Measurements from ENCODE around the gene CD3E. TPM values are rescaled to one million over a fixed set of nuclear protein-coding genes. Genes with fewer than 3 reads are reported as not detected.

The CD3E gene
- total RNA-seq, 1 experiment from 2014 or later: 0.39 TPM

- no peaks in the 10 kb centered on the region for H3K9me3 Mint-ChIP-seq (ENCODE audit: unreplicated experiment)
- peaks cover 62% of the 10 kb centered on the region for H3K36me3 Mint-ChIP-seq (ENCODE audit: insufficient read depth, unreplicated experiment)
- H3K4me1 Mint-ChIP-seq (ENCODE audit: low read depth, unreplicated experiment): peaks cover 5% of the 10 kb centered on the region
- Histone ChIP-seq H3K9me3 (no peaks in the 10 kb centered on the region), H3K4me3 (ENCODE audit: low read depth, low read length) (no peak overlapping the region), H3K27me3 (replicated peaks; ENCODE audit: control insufficient read depth, insufficient read depth, low read length) (no peaks in the 10 kb centered on the region), H3K4me1 (peaks cover 15% of the 10 kb centered on the region; the same call in 1 of the 2 replicates), H3K36me3 (ENCODE audit: control insufficient read depth, insufficient read depth, low read length) (peaks cover 31% of the 10 kb centered on the region)
- intact Hi-C loops (cut with micrococcal nuclease; ENCODE audit: unreplicated experiment): no loop called here
- no peak for TF ChIP-seq CTCF (IDR thresholded peaks at IDR 0.05; ENCODE audit: insufficient read depth in 1 of 2, low read depth in 1 of 2, low read length in 1 of 2, severe bottlenecking in 1 of 2, unreplicated experiment in 1 of 2)
- no peak overlapping the region for H3K4me3 Mint-ChIP-seq (ENCODE audit: unreplicated experiment)
- ChIA-PET POLR2A (no interaction called here), CTCF (interaction anchor here (0.6 to 1.2 kb wide), 3 partner anchors 30 to 62 kb away, joined by 3 read pairs; no protein-coding TSS in a partner anchor)
- no TSS peak for BruUV-seq (replicated peaks)
- H3K27me3 Mint-ChIP-seq (ENCODE audit: insufficient read depth, unreplicated experiment): no peaks in the 10 kb centered on the region
- H3K27ac Mint-ChIP-seq (ENCODE audit: unreplicated experiment): no peak overlapping the region
- DNase-seq: no peak
Observed at GRCh38 chr11:118260353-118260752, 44.2 kb upstream of the CD3E start.

GRCh38 chr11:118263112-118263511 is 41.4 kb upstream of the CD3E start:
- peaks cover 27% of the 10 kb centered on the region for H3K36me3 ChIP-seq (ENCODE audit: control insufficient read depth, insufficient read depth, low read length)
- no TSS peak for BruUV-seq (replicated peaks)
- intact Hi-C loops (cut with micrococcal nuclease; ENCODE audit: unreplicated experiment): no loop called here
- Mint-ChIP-seq H3K27ac (ENCODE audit: unreplicated experiment) (peak overlapping the region; percentile 96), H3K36me3 (ENCODE audit: insufficient read depth, unreplicated experiment) (peaks cover 44% of the 10 kb centered on the region), H3K4me3 (ENCODE audit: unreplicated experiment) (peak overlapping the region; percentile 91), H3K9me3 (ENCODE audit: unreplicated experiment) (no peaks in the 10 kb centered on the region), H3K27me3 (ENCODE audit: insufficient read depth, unreplicated experiment) (no peaks in the 10 kb centered on the region), H3K4me1 (ENCODE audit: low read depth, unreplicated experiment) (peaks cover 15% of the 10 kb centered on the region)
- TF ChIP-seq CTCF (IDR thresholded peaks at IDR 0.05; ENCODE audit: insufficient read depth in 1 of 2, low read depth in 1 of 2, low read length in 1 of 2, severe bottlenecking in 1 of 2, unreplicated experiment in 1 of 2): no peak
- POLR2A ChIA-PET: interaction anchor here (2.4 kb wide), 1 partner anchor 11 kb away, joined by 24 read pairs; the partner anchor contains the start of gene MPZL3
- peaks cover 23% of the 10 kb centered on the region; the same call in 1 of the 2 replicates for H3K4me1 ChIP-seq
- no peaks in the 10 kb centered on the region for H3K9me3 ChIP-seq
- no peak for DNase-seq
- H3K4me3 ChIP-seq (ENCODE audit: low read depth, low read length): peak overlapping the region; percentile 83
- no peaks in the 10 kb centered on the region for H3K27me3 ChIP-seq (replicated peaks; ENCODE audit: control insufficient read depth, insufficient read depth, low read length)
- CTCF ChIA-PET: interaction anchor here (1.3 to 3.0 kb wide), 5 partner anchors 11 to 65 kb away, joined by 4 to 34 read pairs (median 9); partner anchors contain the start of gene MPZL3

GRCh38 chr11:118263695-118264568 is 40.6 kb upstream of the CD3E start, which contains the start of gene MPZL2:
Gene MPZL2 (minus strand): TSS chr11:118264297. CDS start chr11:118264153, 144 bp downstream.
- TSS peak; percentile 47 for BruUV-seq (replicated peaks)
- CTCF ChIA-PET: interaction anchor here (0.6 to 3.0 kb wide), 21 partner anchors 11 to 113 kb away, joined by 3 to 34 read pairs (median 4); partner anchors contain the start of genes MPZL3 and UBE4A
- Histone ChIP-seq H3K4me1 (peaks cover 23% of the 10 kb centered on the region; the same call in 1 of the 2 replicates), H3K4me3 (ENCODE audit: low read depth, low read length) (peak within 1 kb of the TSS; percentile 83), H3K27me3 (replicated peaks; ENCODE audit: control insufficient read depth, insufficient read depth, low read length) (no peaks in the 10 kb centered on the region), H3K9me3 (no peaks in the 10 kb centered on the region), H3K36me3 (ENCODE audit: control insufficient read depth, insufficient read depth, low read length) (peaks cover 22% of the 10 kb centered on the region)
- intact Hi-C loops (cut with micrococcal nuclease; ENCODE audit: unreplicated experiment): loop anchor here (1.0 to 2.0 kb wide), 7 partner anchors 12 to 87 kb away; partner anchors contain the start of gene MPZL3
- POLR2A ChIA-PET: interaction anchor here (0.5 to 2.4 kb wide), 17 partner anchors 8 to 141 kb away, joined by 3 to 24 read pairs (median 3); partner anchors contain the start of genes MPZL3, SCN4B and UBE4A
- TF ChIP-seq CTCF (IDR thresholded peaks at IDR 0.05; ENCODE audit: insufficient read depth in 1 of 2, low read depth in 1 of 2, low read length in 1 of 2, severe bottlenecking in 1 of 2, unreplicated experiment in 1 of 2): peak; percentile 30 to 59
- H3K4me1 Mint-ChIP-seq (ENCODE audit: low read depth, unreplicated experiment): peaks cover 15% of the 10 kb centered on the region
- no peaks in the 10 kb centered on the region for H3K9me3 Mint-ChIP-seq (ENCODE audit: unreplicated experiment)
- peak within 1 kb of the TSS; percentile 96 for H3K27ac Mint-ChIP-seq (ENCODE audit: unreplicated experiment)
- peaks cover 36% of the 10 kb centered on the region for H3K36me3 Mint-ChIP-seq (ENCODE audit: insufficient read depth, unreplicated experiment)
- H3K4me3 Mint-ChIP-seq (ENCODE audit: unreplicated experiment): peak within 1 kb of the TSS; percentile 91
- DNase-seq: peak; percentile 90 to 93
- no peaks in the 10 kb centered on the region for H3K27me3 Mint-ChIP-seq (ENCODE audit: insufficient read depth, unreplicated experiment)

Measured in Caco-2 (cell line).